ENCODE results near the gene MAP3K4. TPM values are rescaled to one million over a fixed set of nuclear protein-coding genes. Genes with fewer than 3 reads are reported as not detected.
A peak's percentile ranks its signal among the peaks of the same experiment; 100 is the strongest.

The MAP3K4 gene
- total RNA-seq, 1 donor from 2014 or later = 31.9 TPM

DNA sequence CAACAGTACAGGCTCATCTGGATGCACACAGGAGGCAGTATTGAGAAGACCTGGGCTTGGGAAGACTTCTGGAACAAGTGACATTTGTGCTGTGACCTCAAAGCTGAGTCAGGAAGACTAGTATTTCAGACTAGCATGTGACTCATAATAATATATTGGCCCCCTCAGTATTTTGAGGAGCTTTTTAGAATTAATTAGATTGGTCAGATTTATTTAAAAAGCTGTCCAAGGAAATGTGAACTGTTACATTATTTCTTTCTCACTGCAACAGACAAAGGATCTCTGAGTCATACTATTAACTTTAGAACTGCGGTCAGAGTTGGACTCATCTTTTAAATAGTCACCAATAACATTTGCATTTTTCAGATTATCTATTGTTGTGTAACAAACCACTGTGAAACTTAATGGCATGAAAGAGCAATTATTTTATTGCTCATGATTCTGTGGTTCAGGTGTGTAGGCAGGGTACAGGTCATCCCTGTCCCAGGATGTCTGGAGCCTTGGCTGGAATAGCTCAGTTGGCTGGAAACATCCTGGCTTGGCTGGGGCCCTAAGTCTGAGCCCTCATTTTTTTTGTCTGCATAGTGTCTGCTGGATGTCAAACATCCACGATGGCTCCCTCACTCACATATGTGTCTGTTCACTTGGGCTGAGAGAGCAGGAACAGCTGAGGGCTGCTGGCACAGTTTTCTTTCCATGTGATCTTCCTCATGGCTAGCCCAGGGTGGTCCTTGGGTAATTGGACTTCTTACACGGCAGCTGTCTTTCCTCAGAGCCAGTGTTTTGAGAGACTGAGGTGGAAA, 46.9 kb downstream of the MAP3K4 start:
- peak; percentile 97 for DNase-seq (ENCODE audit: low read depth)
- TF ChIP-seq, protein P1, sequence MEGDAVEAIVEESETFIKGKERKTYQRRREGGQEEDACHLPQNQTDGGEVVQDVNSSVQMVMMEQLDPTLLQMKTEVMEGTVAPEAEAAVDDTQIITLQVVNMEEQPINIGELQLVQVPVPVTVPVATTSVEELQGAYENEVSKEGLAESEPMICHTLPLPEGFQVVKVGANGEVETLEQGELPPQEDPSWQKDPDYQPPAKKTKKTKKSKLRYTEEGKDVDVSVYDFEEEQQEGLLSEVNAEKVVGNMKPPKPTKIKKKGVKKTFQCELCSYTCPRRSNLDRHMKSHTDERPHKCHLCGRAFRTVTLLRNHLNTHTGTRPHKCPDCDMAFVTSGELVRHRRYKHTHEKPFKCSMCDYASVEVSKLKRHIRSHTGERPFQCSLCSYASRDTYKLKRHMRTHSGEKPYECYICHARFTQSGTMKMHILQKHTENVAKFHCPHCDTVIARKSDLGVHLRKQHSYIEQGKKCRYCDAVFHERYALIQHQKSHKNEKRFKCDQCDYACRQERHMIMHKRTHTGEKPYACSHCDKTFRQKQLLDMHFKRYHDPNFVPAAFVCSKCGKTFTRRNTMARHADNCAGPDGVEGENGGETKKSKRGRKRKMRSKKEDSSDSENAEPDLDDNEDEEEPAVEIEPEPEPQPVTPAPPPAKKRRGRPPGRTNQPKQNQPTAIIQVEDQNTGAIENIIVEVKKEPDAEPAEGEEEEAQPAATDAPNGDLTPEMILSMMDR (conservative IDR thresholded peaks at IDR 0.05; ENCODE audit: low read depth, low read length) = peak; percentile 44
- no peak overlapping the region for H3K4me3 ChIP-seq (ENCODE audit: low read depth, low read length)

GRCh38 chr6:161041274-161041673, 49.7 kb downstream of the MAP3K4 start:
- TF ChIP-seq, protein P1 (conservative IDR thresholded peaks at IDR 0.05; ENCODE audit: low read depth, low read length) = no peak
- DNase-seq (ENCODE audit: low read depth) = no peak
- no peak overlapping the region for H3K4me3 ChIP-seq (ENCODE audit: low read depth, low read length)

DNA sequence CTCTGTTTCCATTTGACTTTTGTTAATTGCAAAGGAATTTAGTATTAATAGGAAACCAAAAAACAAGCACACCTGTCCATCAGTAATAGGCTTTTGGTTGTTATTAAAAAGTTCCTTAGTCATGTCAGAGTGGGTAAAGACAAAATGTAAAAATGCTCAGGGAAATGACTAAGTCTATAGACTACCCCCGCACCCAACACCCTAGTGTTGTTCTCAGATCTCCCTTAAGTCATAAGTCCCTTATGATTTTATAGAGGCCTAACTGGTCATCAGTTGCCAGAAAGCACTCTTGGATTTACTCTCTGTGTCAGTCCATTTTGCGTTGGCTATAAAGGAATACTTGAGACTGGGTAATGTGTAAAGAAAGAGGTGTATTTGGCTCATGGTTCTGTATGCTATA, 52.8 kb downstream of the MAP3K4 start:
- no peak for DNase-seq (ENCODE audit: low read depth)
- TF ChIP-seq, protein P1 (conservative IDR thresholded peaks at IDR 0.05; ENCODE audit: low read depth, low read length) = no peak
- no peak overlapping the region for H3K4me3 ChIP-seq (ENCODE audit: low read depth, low read length)

DNA sequence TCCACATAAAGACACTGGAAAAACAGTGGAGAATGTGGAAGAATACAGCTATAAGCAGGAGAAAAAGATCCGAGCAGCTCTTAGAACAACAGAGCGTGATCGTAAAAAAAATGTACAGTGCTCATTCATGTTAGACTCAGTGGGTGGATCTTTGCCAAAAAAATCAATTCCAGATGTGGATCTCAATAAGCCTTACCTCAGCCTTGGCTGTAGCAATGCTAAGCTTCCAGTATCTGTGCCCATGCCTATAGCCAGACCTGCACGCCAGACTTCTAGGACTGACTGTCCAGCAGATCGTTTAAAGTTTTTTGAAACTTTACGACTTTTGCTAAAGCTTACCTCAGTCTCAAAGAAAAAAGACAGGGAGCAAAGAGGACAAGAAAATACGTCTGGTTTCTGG, 57.1 kb downstream of the MAP3K4 start:
- TF ChIP-seq, protein P1 (conservative IDR thresholded peaks at IDR 0.05; ENCODE audit: low read depth, low read length) = no peak
- DNase-seq (ENCODE audit: low read depth) = no peak
- no peak overlapping the region for H3K4me3 ChIP-seq (ENCODE audit: low read depth, low read length)

DNA sequence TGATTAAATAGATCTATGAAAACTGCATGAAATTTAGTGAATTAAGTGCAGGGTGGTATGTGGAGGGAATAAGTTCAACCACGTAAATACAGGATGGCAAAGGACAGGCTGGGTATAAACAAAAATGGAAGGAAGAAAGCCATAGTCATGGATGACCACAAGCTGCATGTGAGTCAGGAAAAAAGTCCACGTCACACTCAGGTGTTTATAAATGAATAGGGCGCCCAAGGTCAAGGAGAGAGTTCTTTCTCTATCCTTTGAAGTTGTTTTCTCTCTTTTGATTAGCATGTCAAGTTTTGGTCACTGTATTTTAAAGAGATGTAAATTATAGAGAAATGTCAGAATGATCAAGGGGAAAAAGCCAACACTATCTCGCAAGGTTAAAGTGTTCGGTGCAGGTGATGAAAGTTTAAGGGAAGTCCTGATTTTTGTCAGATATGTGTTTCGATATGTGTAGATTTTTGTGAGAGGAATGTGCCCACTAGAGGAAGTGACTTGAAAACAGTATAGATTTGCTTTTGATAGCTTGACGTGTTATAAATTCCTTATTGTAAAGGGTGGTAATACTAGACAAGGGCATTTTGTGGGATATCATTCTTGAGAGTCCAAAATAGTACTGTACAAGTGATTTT, 58.7 kb downstream of the MAP3K4 start:
- H3K4me3 ChIP-seq (ENCODE audit: low read depth, low read length) = no peak overlapping the region
- no peak for DNase-seq (ENCODE audit: low read depth)
- TF ChIP-seq, protein P1 (conservative IDR thresholded peaks at IDR 0.05; ENCODE audit: low read depth, low read length) = no peak

DNA sequence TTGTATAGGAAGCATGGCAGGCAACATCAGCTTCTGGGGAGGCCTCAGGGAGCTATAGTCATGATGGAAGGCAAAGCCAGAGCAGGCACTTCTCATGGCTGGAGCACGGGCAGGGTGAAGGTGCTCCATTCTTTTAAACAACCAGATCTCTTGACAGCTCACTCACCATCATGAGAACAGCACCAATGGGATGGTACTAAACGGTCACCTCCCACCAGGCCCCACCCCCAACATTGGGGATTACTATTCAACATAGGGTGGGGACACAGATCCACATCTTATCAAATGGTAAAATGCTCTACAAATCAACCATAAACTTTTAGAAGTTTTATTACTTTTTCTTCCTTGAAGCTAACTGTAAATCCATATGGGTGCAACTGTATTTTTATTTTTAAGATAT, 61.5 kb downstream of the MAP3K4 start:
- no peak for DNase-seq (ENCODE audit: low read depth)
- TF ChIP-seq, protein P1 (conservative IDR thresholded peaks at IDR 0.05; ENCODE audit: low read depth, low read length) = no peak
- no peak overlapping the region for H3K4me3 ChIP-seq (ENCODE audit: low read depth, low read length)
